ENCODE results near the gene NUDT9. TPM values are rescaled to one million over a fixed set of nuclear protein-coding genes. Genes with fewer than 3 reads are reported as not detected.
A peak's percentile ranks its signal among the peaks of the same experiment; 100 is the strongest.
"Not testable (repeated sequence)": the region's sequence is repeated elsewhere in the genome, so short reads cannot be mapped to it uniquely, and the experiment has no call there.

Gene NUDT9
- total RNA-seq, 2 experiments from 2014 or later: 10.9 to 11.0 TPM

- Mint-ChIP-seq H3K4me1 (ENCODE audit: low read depth) (peaks cover 20% of the 10 kb centered on the region), H3K4me3 (no peak overlapping the region), H3K36me3 (ENCODE audit: low read depth) (peaks cover 2% of the 10 kb centered on the region), H3K9me3 (ENCODE audit: insufficient read depth) (no peaks in the 10 kb centered on the region), H3K27me3 (ENCODE audit: low read depth) (peaks cover 21% of the 10 kb centered on the region), H3K27ac (no peak overlapping the region)
- DNase-seq (no peak), ATAC-seq (no peak)
- POLR2A ChIA-PET: no interaction called here
- CTCF ChIA-PET: interaction anchor here (2.1 kb wide), 1 partner anchor 13 kb away, joined by 6 read pairs; the partner anchor contains the start of gene NUDT9
Observed at GRCh38 chr4:87409420-87409939, 12.9 kb upstream of the NUDT9 start.

GRCh38 chr4:87410157-87410556, 12.2 kb upstream of the NUDT9 start:
- POLR2A ChIA-PET: no interaction called here
- CTCF ChIA-PET: interaction anchor here (1.4 to 2.1 kb wide), 2 partner anchors 12 to 18 kb away, joined by 3 to 6 read pairs; partner anchors contain the start of gene NUDT9
- Mint-ChIP-seq H3K27ac (no peak overlapping the region), H3K4me1 (ENCODE audit: low read depth) (peaks cover 20% of the 10 kb centered on the region), H3K4me3 (no peak overlapping the region), H3K27me3 (ENCODE audit: low read depth) (peaks cover 21% of the 10 kb centered on the region), H3K9me3 (ENCODE audit: insufficient read depth) (no peaks in the 10 kb centered on the region), H3K36me3 (ENCODE audit: low read depth) (peaks cover 2% of the 10 kb centered on the region)
- ATAC-seq (no peak), DNase-seq (no peak)

DNA sequence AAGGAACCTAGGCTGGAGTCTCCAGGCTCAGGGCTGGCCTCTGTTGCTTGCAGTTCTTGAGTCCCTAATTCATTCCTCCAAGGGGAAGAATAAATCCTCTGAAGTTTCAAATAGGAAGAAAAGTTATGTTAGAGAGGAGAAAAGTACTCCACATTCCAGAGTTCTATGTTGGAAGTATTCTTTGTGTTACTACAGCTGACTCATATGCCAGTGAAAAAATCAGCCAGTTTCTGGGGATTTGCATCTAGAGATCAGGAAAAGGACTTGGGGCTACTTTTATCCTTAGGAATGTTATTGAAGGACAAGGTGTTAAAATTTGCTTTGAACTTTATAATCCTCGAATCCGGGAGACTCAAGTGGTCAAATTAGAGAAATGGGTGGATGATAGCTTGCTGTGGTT, 11.7 kb upstream of the NUDT9 start:
- no peak overlapping the region for H3K4me3 Mint-ChIP-seq

DNA sequence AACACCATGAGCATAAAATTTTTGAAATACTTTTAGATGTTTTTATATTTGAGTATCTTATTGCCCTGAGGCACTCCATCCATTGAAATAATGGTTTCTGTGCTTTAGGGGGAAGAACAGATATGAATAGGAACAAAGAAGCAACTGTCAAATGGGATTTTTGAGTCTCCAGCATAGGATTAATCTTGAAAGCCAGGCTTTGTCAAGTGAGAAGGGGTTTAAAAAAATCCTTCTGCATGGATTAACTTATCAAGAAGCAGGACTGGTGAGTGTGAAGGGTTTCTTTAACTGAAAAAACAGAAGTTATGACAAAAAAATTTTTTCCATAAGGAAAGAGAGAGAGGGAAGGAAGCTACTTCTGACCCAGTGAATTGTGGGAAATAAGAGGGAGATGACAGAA, 7.6 kb upstream of the NUDT9 start:
- Mint-ChIP-seq H3K9me3 (ENCODE audit: insufficient read depth) (no peaks in the 10 kb centered on the region), H3K4me3 (no peak overlapping the region), H3K4me1 (ENCODE audit: low read depth) (no peaks in the 10 kb centered on the region), H3K36me3 (ENCODE audit: low read depth) (no peaks in the 10 kb centered on the region), H3K27me3 (ENCODE audit: low read depth) (peaks cover 18% of the 10 kb centered on the region), H3K27ac (no peak overlapping the region)
- ATAC-seq (no peak), DNase-seq (no peak)
- CTCF ChIA-PET: no interaction called here
- POLR2A ChIA-PET: no interaction called here

More for the DNA sequence above, 11.7 kb upstream of the NUDT9 start:
- Mint-ChIP-seq H3K36me3 (ENCODE audit: low read depth) (peaks cover 2% of the 10 kb centered on the region), H3K4me1 (ENCODE audit: low read depth) (peaks cover 20% of the 10 kb centered on the region), H3K27ac (no peak overlapping the region), H3K27me3 (ENCODE audit: low read depth) (peaks cover 21% of the 10 kb centered on the region), H3K9me3 (ENCODE audit: insufficient read depth) (no peaks in the 10 kb centered on the region)
- ChIA-PET CTCF (interaction anchor here (1.2 to 2.1 kb wide), 3 partner anchors 12 to 35 kb away, joined by 3 to 6 read pairs (median 3); partner anchors contain the start of gene NUDT9), POLR2A (no interaction called here)
- DNase-seq (no peak), ATAC-seq (no peak)

DNA sequence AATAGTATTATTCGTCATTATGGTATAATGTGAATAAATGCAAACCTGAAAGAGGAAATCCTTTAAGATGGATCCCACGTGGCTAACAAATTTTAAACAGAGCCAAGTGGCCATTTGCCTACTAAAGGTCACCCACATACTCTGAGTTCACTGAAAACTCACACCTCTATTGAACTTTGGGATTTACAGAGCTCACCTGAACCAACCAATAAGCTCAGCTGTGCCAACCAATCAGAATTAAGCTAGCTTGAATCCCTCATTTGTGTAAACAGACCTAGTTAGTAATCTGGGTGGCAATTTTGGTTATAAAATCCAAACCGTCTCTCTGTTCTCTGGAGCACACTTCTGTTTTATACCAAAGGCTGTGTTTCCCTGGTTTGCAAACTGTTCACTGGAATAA, 5.4 kb upstream of the NUDT9 start:
- Mint-ChIP-seq H3K9me3 (ENCODE audit: insufficient read depth) (no peaks in the 10 kb centered on the region), H3K4me3 (no peak overlapping the region), H3K36me3 (ENCODE audit: low read depth) (no peaks in the 10 kb centered on the region), H3K27me3 (ENCODE audit: low read depth) (peaks cover 9% of the 10 kb centered on the region), H3K27ac (no peak overlapping the region), H3K4me1 (ENCODE audit: low read depth) (peaks cover 10% of the 10 kb centered on the region)
- CTCF ChIA-PET: interaction anchor here (2.3 kb wide), 1 partner anchor 41 kb away, joined by 7 read pairs; no protein-coding TSS in a partner anchor
- ATAC-seq (no peak), DNase-seq (no peak)
- POLR2A ChIA-PET: no interaction called here

GRCh38 chr4:87418410-87418809, 4.0 kb upstream of the NUDT9 start:
- ATAC-seq; POLR2A ChIA-PET; H3K36me3 Mint-ChIP-seq (ENCODE audit: low read depth); CTCF ChIA-PET; H3K9me3 Mint-ChIP-seq (ENCODE audit: insufficient read depth); H3K27me3 Mint-ChIP-seq (ENCODE audit: low read depth); H3K27ac Mint-ChIP-seq; H3K4me3 Mint-ChIP-seq; DNase-seq: not testable (repeated sequence)
- H3K4me1 Mint-ChIP-seq (ENCODE audit: low read depth): peaks cover 13% of the 10 kb centered on the region

DNA sequence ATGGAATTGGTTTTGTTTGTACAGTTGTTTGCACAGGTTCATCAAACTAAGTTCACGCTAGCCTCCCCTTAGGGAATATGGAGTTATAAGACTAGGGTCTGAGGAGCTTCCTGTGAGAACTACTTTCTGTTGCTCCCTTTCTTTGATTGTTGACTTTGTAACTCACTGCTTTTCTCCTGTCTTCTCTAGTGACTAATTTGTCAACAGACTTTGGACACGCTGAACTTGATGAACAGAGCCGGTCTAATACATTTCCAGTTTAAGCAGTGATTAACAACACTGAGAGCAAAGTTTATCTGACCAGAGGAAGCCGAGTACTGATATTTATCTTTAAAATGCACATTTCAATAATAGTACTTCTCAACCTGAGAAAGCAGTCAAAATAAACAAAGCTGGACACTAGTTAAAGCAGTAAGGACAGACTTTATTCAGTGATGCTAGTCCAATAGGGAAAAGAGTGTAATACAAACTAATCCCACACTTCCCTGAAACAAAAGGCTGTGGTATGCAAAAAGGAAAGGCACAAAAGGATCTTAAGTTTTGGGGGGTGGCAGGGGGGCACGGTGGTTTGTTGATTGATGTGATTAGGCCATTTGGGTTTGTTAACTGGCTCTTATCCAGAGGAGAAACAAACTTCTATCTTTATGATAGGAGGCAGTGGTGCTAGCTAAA, 2.7 kb upstream of the NUDT9 start:
- peaks cover 23% of the 10 kb centered on the region for H3K4me1 Mint-ChIP-seq (ENCODE audit: low read depth)
- DNase-seq: no peak
- H3K27me3 Mint-ChIP-seq (ENCODE audit: low read depth): no peaks in the 10 kb centered on the region
- H3K4me3 Mint-ChIP-seq: no peak overlapping the region
- CTCF ChIA-PET: interaction anchor here (4.1 to 6.5 kb wide), 2 partner anchors 13 to 28 kb away, joined by 15 to 68 read pairs; partner anchors contain the start of gene HSD17B11
- no peaks in the 10 kb centered on the region for H3K9me3 Mint-ChIP-seq (ENCODE audit: insufficient read depth)
- H3K27ac Mint-ChIP-seq: no peak overlapping the region
- H3K36me3 Mint-ChIP-seq (ENCODE audit: low read depth): peaks cover 3% of the 10 kb centered on the region
- no peak for ATAC-seq
- POLR2A ChIA-PET: interaction anchor here (1.0 kb wide), 1 partner anchor 66 kb away, joined by 3 read pairs; no protein-coding TSS in a partner anchor

GRCh38 chr4:87420276-87420830, 2.0 kb upstream of the NUDT9 start:
- ChIA-PET CTCF (interaction anchor here (4.1 to 6.5 kb wide), 2 partner anchors 13 to 29 kb away, joined by 15 to 68 read pairs; partner anchors contain the start of gene HSD17B11), POLR2A (interaction anchor here (1.0 kb wide), 1 partner anchor 67 kb away, joined by 3 read pairs; no protein-coding TSS in a partner anchor)
- H3K9me3 Mint-ChIP-seq (ENCODE audit: insufficient read depth): no peaks in the 10 kb centered on the region
- H3K4me1 Mint-ChIP-seq (ENCODE audit: low read depth): peaks cover 25% of the 10 kb centered on the region
- no peaks in the 10 kb centered on the region for H3K27me3 Mint-ChIP-seq (ENCODE audit: low read depth)
- ATAC-seq (no peak), DNase-seq (no peak)
- no peak overlapping the region for H3K27ac Mint-ChIP-seq
- peaks cover 3% of the 10 kb centered on the region for H3K36me3 Mint-ChIP-seq (ENCODE audit: low read depth)
- no peak overlapping the region for H3K4me3 Mint-ChIP-seq

GRCh38 chr4:87423317-87424098, 1.1 kb downstream of the NUDT9 start:
- peak overlapping the region; percentile 96 for H3K4me3 Mint-ChIP-seq
- peaks cover 27% of the 10 kb centered on the region for H3K4me1 Mint-ChIP-seq (ENCODE audit: low read depth)
- no peaks in the 10 kb centered on the region for H3K9me3 Mint-ChIP-seq (ENCODE audit: insufficient read depth)
- POLR2A ChIA-PET: interaction anchor here (1.5 to 2.7 kb wide), 3 partner anchors 16 to 33 kb away, joined by 5 to 26 read pairs (median 6); partner anchors contain the start of gene HSD17B11
- no peak for DNase-seq
- H3K36me3 Mint-ChIP-seq (ENCODE audit: low read depth): peaks cover 3% of the 10 kb centered on the region
- H3K27ac Mint-ChIP-seq: peak overlapping the region; percentile 96
- ATAC-seq: no peak
- CTCF ChIA-PET: interaction anchor here (0.8 to 6.5 kb wide), 6 partner anchors 13 to 47 kb away, joined by 3 to 68 read pairs (median 10); partner anchors contain the start of gene HSD17B11
- no peaks in the 10 kb centered on the region for H3K27me3 Mint-ChIP-seq (ENCODE audit: low read depth)

DNA sequence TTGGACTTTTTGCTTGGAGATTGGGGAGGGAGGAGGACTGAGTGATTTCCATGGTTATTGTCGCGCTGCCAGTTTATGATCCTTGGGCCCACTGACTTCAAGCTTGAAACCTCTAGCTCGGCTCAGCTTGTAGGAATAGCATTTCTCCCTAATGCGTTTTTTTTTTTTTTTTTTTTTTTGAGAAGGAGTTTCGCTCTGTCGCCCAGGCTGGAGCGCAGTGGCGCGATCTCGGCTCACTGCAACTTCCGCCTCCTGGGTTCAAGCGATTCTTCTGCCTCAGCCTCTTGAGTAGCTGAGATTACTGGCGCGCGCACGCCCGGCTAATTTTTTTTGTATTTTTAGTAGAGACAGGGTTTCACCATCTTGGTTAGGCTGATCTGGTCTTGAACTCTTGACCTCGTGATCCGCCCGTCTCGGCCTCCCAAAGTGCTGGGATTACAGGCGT, 1.7 kb downstream of the NUDT9 start:
- CTCF ChIA-PET: interaction anchor here (0.8 to 6.5 kb wide), 2 partner anchors 33 to 48 kb away, joined by 3 to 68 read pairs; partner anchors contain the start of gene HSD17B11
- peak overlapping the region; percentile 77 for H3K4me3 Mint-ChIP-seq
- peaks cover 27% of the 10 kb centered on the region for H3K4me1 Mint-ChIP-seq (ENCODE audit: low read depth)
- H3K27me3 Mint-ChIP-seq (ENCODE audit: low read depth); POLR2A ChIA-PET; H3K9me3 Mint-ChIP-seq (ENCODE audit: insufficient read depth); H3K27ac Mint-ChIP-seq; H3K36me3 Mint-ChIP-seq (ENCODE audit: low read depth); DNase-seq; ATAC-seq: not testable (repeated sequence)

- Mint-ChIP-seq H3K4me1 (ENCODE audit: low read depth) (peaks cover 25% of the 10 kb centered on the region), H3K9me3 (ENCODE audit: insufficient read depth) (no peaks in the 10 kb centered on the region), H3K4me3 (no peak overlapping the region), H3K27ac (no peak overlapping the region), H3K36me3 (ENCODE audit: low read depth) (peaks cover 3% of the 10 kb centered on the region), H3K27me3 (ENCODE audit: low read depth) (no peaks in the 10 kb centered on the region)
- DNase-seq: no peak
- POLR2A ChIA-PET: interaction anchor here (0.8 to 1.2 kb wide), 2 partner anchors 35 to 50 kb away, joined by 3 to 4 read pairs; partner anchors contain the start of gene HSD17B11
- no peak for ATAC-seq
- CTCF ChIA-PET: interaction anchor here (1.0 kb wide), 1 partner anchor 40 kb away, joined by 3 read pairs; no protein-coding TSS in a partner anchor
Observed at GRCh38 chr4:87425711-87426110, 3.3 kb downstream of the NUDT9 start.

Data from activated CD8-positive, alpha-beta T cell treated with anti-CD3 and anti-CD28 coated beads, Interleukin-2, amount 10 ng/mL, durations not matched to agents 7 days and 5 days (primary cell).